K562 (cell line): ENCODE results near the gene PLEKHA8. TPM values are rescaled to one million over a fixed set of nuclear protein-coding genes. Genes with fewer than 3 reads are reported as not detected.

ENCODE experiments used
- ARID2 ChIP-seq: fragments of 450-650 bp; IDR thresholded peaks from 2 replicates; pipeline ENCODE4 v1.6.1; 2017; ENCODE audit warnings: antibody characterized with exemption, mild to moderate bottlenecking
- CBX5 ChIP-seq: IDR thresholded peaks from 2 replicates; pipeline ENCODE4 v1.6.1; 2014; ENCODE audit warnings: low read depth, borderline replicate concordance
- CHCHD3 ChIP-seq: fragments of 250-450 bp; sonication (Bioruptor Pico); IDR thresholded peaks from 2 replicates; pipeline ENCODE4 v2.1.2; 2022; ENCODE audit warnings: mild to moderate bottlenecking
- CSDE1 ChIP-seq, 2 experiments: fragments of 450-650 bp; IDR thresholded peaks; 2 replicates each; pipeline ENCODE4 v1.6.1; 2016; ENCODE audit warnings: mild to moderate bottlenecking in 1 of 2
- CUX1 ChIP-seq: fragments of 200-800 bp; sonication (Bioruptor generic); IDR thresholded peaks from 2 replicates; pipeline ENCODE4 v1.6.1; 2016; ENCODE audit warnings: missing genetic modification characterization, missing compliant biosample characterization
- DPF2 ChIP-seq: fragments of 450-650 bp; IDR thresholded peaks from 2 replicates; pipeline ENCODE4 v1.6.1; 2016
- ESRRA ChIP-seq: fragments of 450-650 bp; IDR thresholded peaks from 2 replicates; pipeline ENCODE4 v1.6.1; 2014; ENCODE audit warnings: low read depth, mild to moderate bottlenecking, moderate library complexity, borderline replicate concordance
- IRF2 ChIP-seq: sonication (generic); formaldehyde crosslinking; IDR thresholded peaks from 2 replicates; pipeline ENCODE4 v1.8.1; 2022; ENCODE audit warnings: mild to moderate bottlenecking, missing genetic modification reagents
- MLLT1 ChIP-seq, 2 experiments: fragments of 450-650 bp; IDR thresholded peaks; 2 replicates each; pipeline ENCODE4 v1.6.1; 2016
- MLX ChIP-seq, 2 experiments: fragments of 450-650 bp in 1 of 2; sonication (generic) in 1 of 2; formaldehyde crosslinking; conservative IDR thresholded peaks; 2 replicates each; pipeline versions ENCODE4 v1.4.0 to v1.8.1; 2020 to 2022; ENCODE audit warnings: mild to moderate bottlenecking in 1 of 2, missing genetic modification reagents in 1 of 2
- NKRF ChIP-seq: fragments of 450-650 bp; IDR thresholded peaks from 2 replicates; pipeline ENCODE4 v1.6.1; 2016; ENCODE audit warnings: borderline replicate concordance
- PCBP1 ChIP-seq: fragments of 200-400 bp; formaldehyde crosslinking; IDR thresholded peaks from 2 replicates; pipeline ENCODE4 v1.6.1; 2018; ENCODE audit warnings: mild to moderate bottlenecking, low read depth, low read length; ENCODE audit not compliant: poor library complexity, severe bottlenecking
- POLR3A ChIP-seq: IDR thresholded peaks from 2 replicates; pipeline ENCODE4 v1.6.1; 2011; ENCODE audit warnings: borderline replicate concordance, mild to moderate bottlenecking, moderate library complexity; ENCODE audit not compliant: insufficient read length, insufficient read depth; ENCODE audit errors: extremely low read depth
- PRMT5 ChIP-seq: sonication (generic); formaldehyde crosslinking; IDR thresholded peaks from 2 replicates; pipeline ENCODE4 v1.5.0; 2020; ENCODE audit warnings: missing genetic modification reagents
- STAT5A ChIP-seq: IDR thresholded peaks from 2 replicates; pipeline ENCODE4 v1.6.1; 2012; ENCODE audit warnings: low read length, inconsistent platforms, borderline replicate concordance
- SUPT5H ChIP-seq: fragments of 450-650 bp; IDR thresholded peaks from 2 replicates; pipeline ENCODE4 v1.6.1; 2016
- TEAD4 ChIP-seq, 2 experiments: sonication (generic) in 1 of 2; formaldehyde crosslinking in 1 of 2; IDR thresholded peaks; 2 replicates each; pipeline versions ENCODE4 v1.6.1 to v1.8.0; 2012 to 2022; ENCODE audit warnings: borderline replicate concordance in 1 of 2, inconsistent platforms in 1 of 2, low read length in 1 of 2, mild to moderate bottlenecking in 1 of 2, missing genetic modification reagents in 1 of 2
- TRIM24 ChIP-seq, 2 experiments: fragments of 450-650 bp; IDR thresholded peaks; 2 replicates each; pipeline ENCODE4 v1.6.1; 2016
- ZC3H11A ChIP-seq: IDR thresholded peaks from 2 replicates; pipeline ENCODE4 v1.6.1; 2012; ENCODE audit warnings: low read depth, low read length, improper control_type of control experiment
- ZNF41 ChIP-seq: fragments of 250-450 bp; sonication (Bioruptor Pico); conservative IDR thresholded peaks from 2 replicates; pipeline ENCODE4 v1.4.0; 2020; ENCODE audit warnings: mild to moderate bottlenecking
- polyA plus RNA-seq, 8 experiments: library from polyadenylated mRNA; depleted of rRNA in 4 of 8; stranded (reverse) in 5 of 8; unstranded in 3 of 8; fragments of >200 nt; fragmentation: Nextera tagmentation in 2 of 8; fragmentation: Illumina TruSeq in 1 of 8; extraction: Ambion mirVana in 2 of 8; extraction: Trizol in 1 of 8; gene quantifications; 2 replicates each; pipeline versions ENCODE4 v1.2.1 to v1.2.3, GENCODE V29; 2011 to 2014; ENCODE audit warnings: inconsistent platforms in 1 of 8, missing spikeins in 1 of 8
- total RNA-seq, 7 experiments: library from RNA; depleted of rRNA in 6 of 7; stranded (reverse); fragments of >200 nt in 6 of 7; fragmentation: Illumina TruSeq in 2 of 7; extraction: Trizol in 2 of 7; gene quantifications; 2 replicates each; pipeline versions ENCODE4 v1.2.1 to v1.2.3, GENCODE V29; 2011 to 2021; ENCODE audit warnings: low replicate concordance in 1 of 7

PLEKHA8 gene
- total and polyA plus RNA-seq, 9 of the 15 experiments (the other 6 are each of a cell fraction or from before 2014, with no cell fraction given): 3.2 to 16.3 (median 11.8) TPM

- TF ChIP-seq PRMT5 (CRISPR knock-in tag) (no peak), ZC3H11A (no peak), ESRRA (peak; percentile 58; the same call in 1 of the 2 replicates), ZNF41 (CRISPR knock-in tag) (no peak), IRF2 (CRISPR knock-in tag) (no peak), POLR3A (no peak), SUPT5H (no peak), DPF2 (peak; percentile 97), CBX5 (no peak), MLX (CRISPR knock-in tag; conservative IDR thresholded peaks at IDR 0.05) (no peak), CUX1 (no peak), CHCHD3 (CRISPR knock-in tag) (no peak), NKRF (no peak), CSDE1 (IDR thresholded peaks at IDR 0.05) (no peak), STAT5A (peak; percentile 77), PCBP1 (no peak), TEAD4 (IDR thresholded peaks at IDR 0.05; ENCODE audit: low read length) (peak; percentile 85), TEAD4 (CRISPR knock-in tag; IDR thresholded peaks at IDR 0.05; ENCODE audit: borderline replicate concordance) (no peak), TRIM24 (IDR thresholded peaks at IDR 0.05) (peak; percentile 74 to 84), ARID2 (no peak), MLLT1 (IDR thresholded peaks at IDR 0.05) (no peak; a peak in 1 of 4 replicates)
These were observed 118.0 kb downstream of the PLEKHA8 start (continued) for GRCh38 chr7:30146127-30146612.
